GM19351 (cell line): Measurements from ENCODE around the gene PITRM1.
"Not testable (repeated sequence)": the region's sequence is repeated elsewhere in the genome, so short reads cannot be mapped to it uniquely, and the experiment has no call there.

Experiments
- ATAC-seq: cut with Tn5 transposase; IDR thresholded peaks from one replicate; pipeline ENCODE4 v1.9.1; 2021; ENCODE audit warnings: mild to moderate bottlenecking, moderate library complexity; ENCODE audit not compliant: unreplicated experiment

PITRM1 gene

DNA sequence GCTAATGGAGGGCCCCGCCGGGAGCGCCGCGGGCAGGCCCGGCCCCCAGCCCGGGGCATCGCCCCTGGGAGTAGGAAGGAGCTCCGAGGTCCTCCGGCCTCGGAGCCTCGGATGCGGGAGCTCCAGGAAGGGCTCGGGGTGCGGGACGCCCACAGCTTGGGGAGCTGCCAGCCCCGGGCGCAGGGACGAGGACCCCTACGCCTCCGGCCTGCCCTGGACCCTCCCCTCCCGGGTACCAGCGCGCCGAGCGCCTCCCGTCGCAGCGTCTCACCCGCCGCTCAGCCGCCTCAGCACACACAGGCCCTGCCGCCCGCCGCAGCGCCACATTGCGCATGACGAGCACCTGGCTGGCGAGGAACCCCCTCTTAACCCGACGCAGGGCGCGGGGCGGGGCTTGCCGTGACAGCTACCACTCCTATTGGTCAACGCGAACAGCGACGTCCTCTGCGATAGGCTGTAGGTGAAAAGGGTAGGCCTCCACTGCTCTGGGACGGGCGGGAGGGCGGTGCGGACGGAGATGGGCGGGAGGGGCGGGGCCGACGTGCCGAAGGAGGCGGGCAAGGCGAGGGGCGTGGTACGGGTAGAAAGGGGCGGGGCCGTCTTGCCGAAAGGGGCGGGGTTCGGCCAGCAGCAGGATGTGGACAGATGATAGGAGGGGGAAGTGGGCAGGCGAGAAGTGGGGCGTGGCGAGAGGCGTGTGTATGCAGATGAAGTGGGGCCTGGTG, at the start of gene PITRM1:
PITRM1 (minus strand) TSS at position 337 of the 725 bp plus-strand sequence; CDS start at position 327, 10 bp downstream.
- peak; percentile 94 for ATAC-seq

DNA sequence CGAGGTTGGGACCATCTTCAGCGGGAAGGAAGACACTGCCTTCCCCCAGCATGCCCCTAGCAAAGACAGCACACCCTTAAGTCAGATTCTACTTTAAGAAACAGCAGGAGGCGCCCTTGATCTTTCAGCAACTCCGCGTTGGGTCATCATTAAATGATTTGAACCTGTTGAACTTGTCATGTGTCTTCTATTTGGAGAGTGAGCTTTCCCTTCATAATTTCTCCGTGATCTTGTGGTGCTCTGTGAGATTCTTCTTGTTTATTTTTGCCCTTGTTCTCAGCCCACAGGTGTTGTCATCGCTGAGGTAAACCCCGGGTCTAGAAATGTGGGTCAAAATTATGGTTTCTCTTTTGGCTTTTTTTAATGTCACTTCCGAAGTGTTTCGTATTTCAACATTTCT, 49.5 kb upstream of the PITRM1 start:
- ATAC-seq: no peak

DNA sequence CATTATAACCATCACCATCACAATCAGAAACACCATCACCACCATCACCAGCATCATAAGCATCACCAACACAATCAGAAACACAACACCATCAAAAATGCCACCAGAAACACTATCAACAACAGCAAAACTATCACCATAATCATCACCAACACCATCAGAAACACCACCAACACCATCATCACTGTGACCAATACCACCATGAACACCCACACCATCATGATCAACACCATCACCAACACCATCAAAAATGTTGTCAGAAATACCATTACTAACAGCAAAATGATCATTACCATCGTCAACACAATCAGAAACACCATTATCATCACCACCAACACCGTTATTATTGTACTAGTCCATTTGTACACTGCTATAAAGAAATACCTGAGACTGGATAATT, 49.0 kb upstream of the PITRM1 start:
- not testable (repeated sequence) for ATAC-seq

DNA sequence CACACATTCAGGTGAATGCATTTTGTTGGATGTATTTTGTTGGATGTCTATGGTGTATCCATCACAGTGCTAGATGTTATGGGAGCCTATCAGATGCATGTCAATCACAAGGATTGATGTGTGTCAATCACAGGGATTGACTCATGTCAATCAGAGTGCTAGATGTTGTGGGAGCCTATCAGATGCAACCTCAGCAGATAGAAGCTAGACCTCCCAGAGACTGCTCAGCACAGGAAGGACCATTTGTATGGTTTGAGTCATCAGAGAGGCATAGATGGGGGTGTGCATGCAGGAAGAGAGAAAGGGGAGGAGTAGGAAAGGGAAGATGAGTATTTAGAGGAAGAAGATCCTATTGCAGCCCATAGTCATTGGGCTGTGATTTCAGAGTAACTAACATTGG, 48.3 kb upstream of the PITRM1 start:
- ATAC-seq: no peak

- not testable (repeated sequence) for ATAC-seq
Measured at GRCh38 chr10:3219021-3219628, 46.5 kb upstream of the PITRM1 start.

- ATAC-seq: no peak
Measured at GRCh38 chr10:3217853-3218252, 45.3 kb upstream of the PITRM1 start.

GRCh38 chr10:3217301-3217700, 44.7 kb upstream of the PITRM1 start:
- ATAC-seq: no peak

- ATAC-seq: no peak
Measured at GRCh38 chr10:3215153-3215775, 42.7 kb upstream of the PITRM1 start.

- no peak for ATAC-seq
Measured at GRCh38 chr10:3213758-3214515, 41.4 kb upstream of the PITRM1 start.

GRCh38 chr10:3213208-3213607, 40.6 kb upstream of the PITRM1 start:
- ATAC-seq: no peak

- ATAC-seq: no peak
Measured at GRCh38 chr10:3210251-3210877, 37.8 kb upstream of the PITRM1 start.

DNA sequence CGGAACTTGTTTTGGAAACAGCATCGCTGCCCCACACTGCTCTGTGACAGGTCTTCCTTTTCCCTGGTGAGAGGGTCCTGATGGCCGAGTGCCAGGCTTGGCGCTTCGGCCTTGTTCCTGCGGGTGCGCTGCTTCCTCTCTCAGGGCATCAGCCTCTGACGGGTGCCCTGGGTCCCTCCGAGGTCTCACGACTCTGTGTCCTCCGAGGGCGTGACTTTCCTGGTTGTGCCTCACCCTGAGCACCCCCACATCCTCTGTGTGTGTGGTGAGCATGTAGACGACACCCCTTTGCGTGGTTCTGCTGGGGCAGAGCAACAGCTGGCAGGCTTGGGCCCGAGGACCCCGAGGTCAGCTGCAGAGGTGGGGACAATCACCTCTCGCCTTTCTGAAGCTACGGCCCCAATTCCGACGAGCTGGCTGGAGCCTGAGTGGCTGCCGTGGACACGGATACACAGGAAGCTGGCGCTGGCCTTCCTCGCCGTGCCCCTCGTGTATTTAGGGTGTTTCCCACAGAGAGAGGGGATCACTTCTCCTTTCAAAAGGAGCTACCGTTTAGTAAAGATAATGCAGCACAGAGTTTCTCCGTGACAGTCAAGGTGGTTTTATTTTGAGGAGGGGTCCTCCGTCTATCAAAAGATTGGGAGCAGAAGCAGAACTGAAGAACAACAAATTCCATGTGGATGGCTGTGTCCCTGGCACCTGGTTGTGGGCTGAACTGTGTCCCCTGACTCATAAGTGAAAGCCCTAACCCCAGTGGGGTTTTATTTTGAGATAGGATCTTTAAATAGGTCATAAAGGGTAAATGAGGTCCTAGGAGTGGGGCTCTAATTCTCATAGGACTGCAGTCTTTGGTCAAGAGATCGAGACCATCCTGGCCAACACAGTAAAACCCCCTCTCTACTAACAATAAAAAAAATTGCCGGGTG, 36.2 kb upstream of the PITRM1 start:
- ATAC-seq: peak; percentile 64

DNA sequence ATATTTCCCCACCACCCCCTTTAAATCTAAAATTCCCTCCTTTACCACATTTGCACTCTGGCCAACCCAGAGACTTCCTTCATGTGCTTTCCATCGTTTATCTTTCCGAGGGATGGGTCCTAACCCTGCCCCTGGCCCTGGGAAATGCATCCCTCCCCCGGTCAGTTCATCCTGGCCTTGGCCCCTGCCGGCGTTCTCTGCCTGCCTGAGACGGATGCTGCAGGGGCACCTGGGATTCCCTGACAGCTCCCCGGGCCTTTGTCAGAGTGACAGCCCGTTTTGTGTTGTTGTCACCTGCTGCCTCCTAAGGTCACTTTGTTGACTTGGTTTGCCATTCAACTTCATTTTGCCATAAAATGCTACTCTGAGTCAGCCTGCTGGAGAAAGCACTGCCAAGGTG, 34.8 kb upstream of the PITRM1 start:
- no peak for ATAC-seq

- no peak for ATAC-seq
Measured at GRCh38 chr10:3206511-3207157, 34.1 kb upstream of the PITRM1 start.

DNA sequence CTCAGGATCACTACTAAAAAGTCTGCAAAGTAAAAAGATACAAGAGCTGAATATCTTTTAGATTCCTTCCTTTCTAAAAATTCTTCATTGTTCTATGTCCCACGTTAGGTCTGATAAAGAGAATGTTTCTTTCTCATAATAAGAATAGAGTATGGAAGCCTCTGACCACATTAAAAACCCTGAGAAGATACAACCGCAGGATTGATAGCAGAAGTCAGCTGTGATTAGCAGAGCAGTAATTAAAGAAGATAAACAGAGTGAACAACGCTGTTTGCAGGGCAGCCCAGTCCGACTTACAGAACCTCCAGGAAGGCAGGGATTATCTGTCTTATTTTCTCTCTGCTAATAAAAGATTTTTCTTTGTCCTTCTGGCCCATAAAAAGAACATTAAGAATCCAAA, 31.4 kb upstream of the PITRM1 start:
- ATAC-seq: no peak

DNA sequence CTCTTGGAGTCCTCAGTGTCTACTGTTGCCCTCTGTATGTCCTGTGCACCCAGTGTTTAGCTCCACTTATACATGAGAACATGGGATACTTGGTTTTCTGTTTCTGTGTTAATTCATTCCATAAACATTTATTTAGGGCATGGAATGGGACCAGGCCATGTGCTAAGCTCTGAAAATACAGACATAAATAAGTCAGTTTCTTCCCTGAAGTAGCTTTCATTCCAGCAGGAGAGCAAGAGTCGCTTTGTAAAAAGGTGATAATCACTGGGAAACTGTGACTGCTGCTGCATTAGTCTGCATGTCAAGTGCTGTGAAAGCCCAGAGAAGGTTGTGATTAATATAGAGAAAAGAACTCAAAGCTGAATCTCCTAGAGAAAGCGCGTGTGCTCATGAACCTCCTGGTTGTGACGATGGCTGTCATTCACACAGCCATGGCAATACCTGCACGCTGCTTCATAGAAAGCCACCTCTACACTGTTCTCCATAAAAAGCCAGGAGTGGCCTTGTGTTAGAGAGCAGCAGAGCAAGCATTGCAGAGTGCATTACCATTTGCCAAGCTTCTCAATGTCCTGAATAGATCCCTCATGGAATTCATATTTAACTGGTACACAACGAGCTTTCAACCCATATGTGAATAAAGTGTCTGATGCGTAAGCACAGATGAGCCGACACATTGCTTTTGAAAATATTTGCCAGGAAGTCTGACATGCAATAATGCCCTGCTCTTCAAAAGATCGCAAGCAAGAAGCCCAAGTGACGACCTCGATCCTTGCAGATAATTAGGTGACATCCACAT, 30.6 kb upstream of the PITRM1 start:
- ATAC-seq: no peak

DNA sequence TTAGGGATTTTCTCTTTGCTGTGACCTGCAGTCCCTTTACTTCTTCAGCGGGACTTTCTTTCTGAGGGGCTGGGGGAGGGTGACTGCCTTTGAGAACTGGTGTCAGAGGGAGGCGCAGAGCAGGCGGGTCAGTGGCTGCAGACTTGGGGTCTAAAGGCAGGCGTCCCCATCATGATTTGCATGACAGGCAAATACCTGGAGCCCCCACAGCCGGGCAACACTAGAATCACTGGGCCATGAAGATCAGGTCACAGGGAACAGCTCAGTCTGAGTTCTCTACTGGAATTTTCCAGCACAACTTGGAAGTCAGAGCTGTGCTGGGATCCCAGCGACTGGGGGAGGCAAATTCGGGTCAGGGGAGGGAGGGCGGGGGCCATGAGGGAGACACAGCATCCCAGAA, 29.2 kb upstream of the PITRM1 start:
- ATAC-seq: no peak

GRCh38 chr10:3199488-3199887, 26.9 kb upstream of the PITRM1 start:
- no peak for ATAC-seq

GRCh38 chr10:3198900-3199299, 26.3 kb upstream of the PITRM1 start:
- no peak for ATAC-seq
